ENCODE results near the gene ADAMTS8.

- TF ChIP-seq ZC3H10 (CRISPR knock-in tag; IDR thresholded peaks at IDR 0.05) (no peak), ISL1 (CRISPR knock-in tag; IDR thresholded peaks at IDR 0.05) (no peak), OSR1 (CRISPR knock-in tag; IDR thresholded peaks at IDR 0.05) (no peak), PATZ1 (CRISPR knock-in tag; IDR thresholded peaks at IDR 0.05; ENCODE audit: borderline replicate concordance) (no peak), ARNTL (CRISPR knock-in tag; IDR thresholded peaks at IDR 0.05; ENCODE audit: borderline replicate concordance, low read depth) (no peak), ZNF565 (CRISPR knock-in tag; conservative IDR thresholded peaks at IDR 0.05; ENCODE audit: low read depth) (no peak), SNAI2 (CRISPR knock-in tag; IDR thresholded peaks at IDR 0.05) (no peak), CREB5 (CRISPR knock-in tag; IDR thresholded peaks at IDR 0.05; ENCODE audit: low read depth) (no peak), ZFP30 (CRISPR knock-in tag; IDR thresholded peaks at IDR 0.05) (no peak), ZFP3 (CRISPR knock-in tag; IDR thresholded peaks at IDR 0.05) (no peak)
Observed at GRCh38 chr11:130416906-130417305, 11.5 kb downstream of the ADAMTS8 start.
